ES-I3 (cell line): ENCODE measurements around the gene CFAP119.
A peak's percentile ranks its signal among the peaks of the same experiment; 100 is the strongest.
"Not testable (repeated sequence)": the region's sequence is repeated elsewhere in the genome, so short reads cannot be mapped to it uniquely, and the experiment has no call there.

Experiments
- H3K36me3 ChIP-seq: 2 replicates; pipeline ENCODE4 v1.6.1; 2013; ENCODE audit warnings: mild to moderate bottlenecking, low read length, control low read depth, moderate library complexity; ENCODE audit not compliant: insufficient read depth
- H3K4me1 ChIP-seq: 2 replicates; pipeline ENCODE4 v1.6.1; 2013; ENCODE audit warnings: mild to moderate bottlenecking, control low read depth, low read length; ENCODE audit not compliant: insufficient read depth
- H3K9ac ChIP-seq: 2 replicates; pipeline ENCODE4 v1.6.1; 2013; ENCODE audit warnings: low read depth, mild to moderate bottlenecking, low read length, moderate library complexity
- H3K9me3 ChIP-seq: 2 replicates; pipeline ENCODE4 v1.6.1; 2013; ENCODE audit warnings: mild to moderate bottlenecking, low read length, moderate library complexity; ENCODE audit not compliant: control insufficient read depth, insufficient read depth

CFAP119 gene

GRCh38 chr16:30761928-30762902 is at the start of gene CFAP119, which contains the start of gene RNF40:
Gene CFAP119, minus strand, starts transcription at chr16:30762062. Its CDS starts 314 bp downstream, at chr16:30761748.
Gene RNF40, plus strand, starts transcription at chr16:30762322. Its CDS starts 224 bp downstream, at chr16:30762546.
- peaks cover 23% of the 10 kb centered on the region; the same call in 1 of the 2 replicates for H3K36me3 ChIP-seq
- H3K4me1 ChIP-seq = peaks cover 8% of the 10 kb centered on the region; the same call in 1 of the 2 replicates
- H3K9me3 ChIP-seq = no peaks in the 10 kb centered on the region
- H3K9ac ChIP-seq = peak within 1 kb of the TSS; percentile 89

- H3K9ac ChIP-seq, H3K4me1 ChIP-seq, H3K36me3 ChIP-seq, H3K9me3 ChIP-seq: not testable (repeated sequence)
Observed at GRCh38 chr16:30809675-30810074, 47.8 kb upstream of the CFAP119 start.

- not testable (repeated sequence) for H3K9me3 ChIP-seq, H3K4me1 ChIP-seq, H3K36me3 ChIP-seq, H3K9ac ChIP-seq
Observed at GRCh38 chr16:30808890-30809426, 47.1 kb upstream of the CFAP119 start.

DNA sequence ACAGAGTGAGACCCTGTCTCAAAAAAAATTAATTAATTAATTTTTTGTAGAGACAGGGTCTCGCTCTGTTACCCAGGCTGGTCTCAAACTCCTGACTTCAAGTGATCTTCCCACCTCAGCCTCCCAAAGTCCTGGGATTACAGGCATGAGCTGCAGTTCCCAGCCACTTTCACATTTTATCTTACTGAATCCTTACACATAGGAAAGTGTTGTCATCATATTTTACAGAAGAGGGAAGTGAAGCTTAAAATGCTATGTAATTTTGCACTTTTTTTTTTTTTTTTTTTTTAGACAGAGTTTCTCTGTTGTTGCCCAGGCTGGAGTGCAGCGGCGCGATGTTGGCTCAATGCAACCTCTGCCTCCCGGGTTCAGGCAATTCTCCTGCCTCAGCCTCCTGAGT is 46.3 kb upstream of the CFAP119 start:
- no peaks in the 10 kb centered on the region for H3K4me1 ChIP-seq
- no peaks in the 10 kb centered on the region for H3K36me3 ChIP-seq
- H3K9me3 ChIP-seq = no peaks in the 10 kb centered on the region
- H3K9ac ChIP-seq = no peak overlapping the region

DNA sequence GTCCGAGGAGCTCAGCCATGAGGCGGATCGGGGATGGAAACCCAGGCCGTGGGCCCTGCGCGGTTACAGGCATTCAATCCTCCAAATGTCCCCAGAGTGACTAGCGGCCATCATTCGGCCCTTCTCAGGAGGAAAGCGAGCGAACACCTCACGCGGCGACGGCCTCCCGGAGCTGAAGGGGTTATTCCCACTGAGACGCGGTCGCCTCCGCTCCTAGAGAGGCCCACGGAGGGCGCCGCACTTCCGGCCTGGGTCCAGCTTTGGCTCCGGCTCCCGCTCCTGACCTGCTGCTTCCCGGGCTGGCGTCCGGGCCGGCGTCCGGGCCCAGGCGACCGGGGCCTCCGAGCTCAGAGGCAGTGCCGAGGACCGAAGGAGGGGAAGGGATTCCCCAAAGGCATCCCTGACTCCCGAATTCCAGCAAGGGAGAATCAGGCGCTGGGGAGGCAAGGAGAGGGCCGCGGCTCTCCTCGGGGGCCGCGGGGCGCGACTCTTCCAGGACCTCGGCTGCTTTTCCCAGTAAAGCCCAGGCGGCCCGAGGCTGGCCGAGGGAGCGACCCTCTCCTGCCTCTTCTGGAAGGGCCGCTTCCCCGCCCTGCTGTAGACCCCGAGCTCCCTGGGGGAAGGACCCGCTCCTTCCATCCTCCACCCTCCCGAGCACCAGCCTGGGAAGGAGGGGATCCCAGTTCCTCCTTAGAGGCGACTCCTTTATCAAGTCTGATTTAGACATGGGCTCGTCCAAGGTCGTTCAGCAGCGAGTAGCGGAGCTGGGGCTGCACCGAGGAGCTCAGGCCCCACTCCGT is 43.7 kb upstream of the CFAP119 start:
- peak overlapping the region; percentile 76 for H3K9ac ChIP-seq
- no peaks in the 10 kb centered on the region for H3K4me1 ChIP-seq
- H3K36me3 ChIP-seq = no peaks in the 10 kb centered on the region
- no peaks in the 10 kb centered on the region for H3K9me3 ChIP-seq

DNA sequence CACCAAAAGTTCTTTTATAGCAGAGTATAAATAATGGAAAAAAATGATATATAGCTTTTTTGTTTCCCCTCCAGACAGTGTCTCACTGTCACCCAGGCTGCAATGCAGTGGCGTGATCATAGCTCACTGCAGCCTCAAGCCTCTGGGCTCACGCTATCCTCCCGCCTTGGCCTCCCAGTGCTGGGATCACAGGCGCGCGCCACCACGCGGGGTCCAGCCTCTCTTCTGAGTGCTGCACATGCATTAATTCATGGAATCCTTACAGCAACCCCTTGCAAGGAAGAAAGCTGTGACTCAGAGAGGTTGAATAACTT is 43.2 kb upstream of the CFAP119 start:
- H3K9me3 ChIP-seq = no peaks in the 10 kb centered on the region
- no peaks in the 10 kb centered on the region for H3K36me3 ChIP-seq
- no peaks in the 10 kb centered on the region for H3K4me1 ChIP-seq
- peak overlapping the region; percentile 76 for H3K9ac ChIP-seq

GRCh38 chr16:30802936-30803335 is 41.1 kb upstream of the CFAP119 start:
- H3K9me3 ChIP-seq = no peaks in the 10 kb centered on the region
- no peak overlapping the region for H3K9ac ChIP-seq
- no peaks in the 10 kb centered on the region for H3K4me1 ChIP-seq
- H3K36me3 ChIP-seq = no peaks in the 10 kb centered on the region

DNA sequence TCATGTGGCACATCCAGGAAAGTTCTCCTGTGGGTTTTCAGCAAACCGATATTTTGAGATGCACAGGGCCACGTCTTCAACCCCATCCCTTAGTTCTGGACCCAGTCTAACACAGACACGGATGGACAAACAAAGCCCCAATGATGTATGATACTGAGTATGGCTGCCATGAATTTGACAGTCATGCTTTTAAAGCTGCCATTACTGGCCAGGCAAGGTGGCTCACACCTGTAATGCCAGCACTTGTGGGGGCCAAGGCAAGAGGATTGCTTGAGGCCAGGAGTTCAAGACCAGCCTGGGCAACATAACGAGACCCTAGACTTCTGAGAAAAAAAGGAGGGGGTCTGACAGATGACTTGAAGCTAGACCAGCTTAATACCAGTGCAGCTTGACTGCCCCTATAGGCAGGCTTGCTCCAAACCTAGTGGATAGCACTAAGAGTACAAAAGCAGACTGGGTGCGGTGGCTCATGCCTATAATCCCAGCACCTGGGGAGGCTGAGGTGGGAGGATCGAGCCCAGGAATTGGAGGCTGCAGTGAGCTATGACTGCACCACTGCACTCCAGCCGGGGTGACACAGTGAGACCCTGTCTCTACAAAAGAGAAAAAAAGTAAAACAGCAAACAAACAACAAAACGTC is 35.9 kb upstream of the CFAP119 start:
- H3K36me3 ChIP-seq = no peaks in the 10 kb centered on the region
- no peak overlapping the region for H3K9ac ChIP-seq
- no peaks in the 10 kb centered on the region for H3K4me1 ChIP-seq
- no peaks in the 10 kb centered on the region for H3K9me3 ChIP-seq

GRCh38 chr16:30794634-30795033 is 32.8 kb upstream of the CFAP119 start:
- Histone ChIP-seq H3K9ac (no peak overlapping the region), H3K4me1 (no peaks in the 10 kb centered on the region), H3K36me3 (no peaks in the 10 kb centered on the region)

GRCh38 chr16:30793508-30794069 is 31.7 kb upstream of the CFAP119 start:
- Histone ChIP-seq H3K9ac (no peak overlapping the region), H3K4me1 (no peaks in the 10 kb centered on the region), H3K9me3 (no peaks in the 10 kb centered on the region), H3K36me3 (no peaks in the 10 kb centered on the region)

More at GRCh38 chr16:30794634-30795033, 32.8 kb upstream of the CFAP119 start:
- H3K9me3 ChIP-seq = no peaks in the 10 kb centered on the region

GRCh38 chr16:30787613-30788378 is 25.9 kb upstream of the CFAP119 start:
- Histone ChIP-seq H3K9ac (peak overlapping the region; percentile 98), H3K9me3 (no peaks in the 10 kb centered on the region), H3K36me3 (no peaks in the 10 kb centered on the region), H3K4me1 (peaks cover 8% of the 10 kb centered on the region; the same call in 1 of the 2 replicates)

GRCh38 chr16:30786936-30787612 is 25.2 kb upstream of the CFAP119 start, which contains the start of gene ZNF629:
Gene ZNF629, minus strand, starts transcription at chr16:30787205. Its CDS starts 2,723 bp downstream, at chr16:30784482.
- Histone ChIP-seq H3K36me3 (no peaks in the 10 kb centered on the region), H3K9ac (peak within 1 kb of the TSS; percentile 98), H3K4me1 (peaks cover 8% of the 10 kb centered on the region; the same call in 1 of the 2 replicates), H3K9me3 (no peaks in the 10 kb centered on the region)
